Fibroblast of the aortic adventitia (primary cell): ENCODE results near the gene TMEM94. TPM values are rescaled to one million over a fixed set of nuclear protein-coding genes. Genes with fewer than 3 reads are reported as not detected.
A peak's percentile ranks its signal among the peaks of the same experiment; 100 is the strongest.

Source experiments
- DNase-seq: peaks from one replicate; pipeline ENCODE4 v3.0.0-alpha.2; 2010; ENCODE audit warnings: low read depth
- H3K4me3 ChIP-seq: 2 replicates; pipeline ENCODE4 v1.5.1; 2011; ENCODE audit warnings: low read depth, mild to moderate bottlenecking, control low read depth, low read length, moderate library complexity
- CTCF ChIP-seq: IDR thresholded peaks from 2 replicates; pipeline ENCODE4 v1.5.1; 2011; ENCODE audit warnings: mild to moderate bottlenecking, low read length, control low read depth, inconsistent platforms; ENCODE audit not compliant: insufficient read depth
- total RNA-seq: library from RNA; depleted of rRNA; stranded (reverse); fragments of >200 nt; gene quantifications from 2 replicates; pipeline ENCODE4 v1.2.3, GENCODE V29; 2012; ENCODE audit warnings: low replicate concordance

TMEM94 gene
- total RNA-seq, 1 donor, result 29.7 TPM

- TF ChIP-seq CTCF, result no peak
- no peak overlapping the region for H3K4me3 ChIP-seq
- DNase-seq, result no peak
Observed at GRCh38 chr17:75503337-75503950, 47.0 kb downstream of the TMEM94 start.

GRCh38 chr17:75503976-75504346, 47.5 kb downstream of the TMEM94 start:
- H3K4me3 ChIP-seq, result no peak overlapping the region
- no peak for DNase-seq
- TF ChIP-seq CTCF, result no peak

- no peak overlapping the region for H3K4me3 ChIP-seq
- no peak for DNase-seq
- TF ChIP-seq CTCF, result peak; percentile 53
Observed at GRCh38 chr17:75504347-75505151, 48.1 kb downstream of the TMEM94 start.

GRCh38 chr17:75505152-75505409, 48.6 kb downstream of the TMEM94 start:
- TF ChIP-seq CTCF, result no peak
- no peak for DNase-seq
- H3K4me3 ChIP-seq, result no peak overlapping the region

GRCh38 chr17:75505640-75506039, 49.2 kb downstream of the TMEM94 start:
- DNase-seq, result no peak

GRCh38 chr17:75506134-75506533, 49.7 kb downstream of the TMEM94 start:
- no peak overlapping the region for H3K4me3 ChIP-seq
- TF ChIP-seq CTCF, result no peak
- DNase-seq, result no peak

More at GRCh38 chr17:75505640-75506039, 49.2 kb downstream of the TMEM94 start:
- no peak for TF ChIP-seq CTCF
- H3K4me3 ChIP-seq, result no peak overlapping the region
